D721Med (cell line): Measurements from ENCODE around the gene AFF3.

Source experiments
- DNase-seq: peaks from one replicate; pipeline ENCODE4 v3.0.0; 2011; ENCODE audit warnings: low spot score; ENCODE audit not compliant: insufficient read length
- FAIRE-seq: peaks from 2 replicates; lab custom pipeline; 2011; peaks lifted over from hg19 to GRCh38; lab: Jason Lieb, UNC
- CTCF ChIP-seq: IDR thresholded peaks from 2 replicates; pipeline ENCODE4 v1.5.1; 2012; ENCODE audit warnings: mild to moderate bottlenecking, control low read depth; ENCODE audit not compliant: insufficient read depth; ENCODE audit errors: missing control alignments

Gene AFF3

DNA sequence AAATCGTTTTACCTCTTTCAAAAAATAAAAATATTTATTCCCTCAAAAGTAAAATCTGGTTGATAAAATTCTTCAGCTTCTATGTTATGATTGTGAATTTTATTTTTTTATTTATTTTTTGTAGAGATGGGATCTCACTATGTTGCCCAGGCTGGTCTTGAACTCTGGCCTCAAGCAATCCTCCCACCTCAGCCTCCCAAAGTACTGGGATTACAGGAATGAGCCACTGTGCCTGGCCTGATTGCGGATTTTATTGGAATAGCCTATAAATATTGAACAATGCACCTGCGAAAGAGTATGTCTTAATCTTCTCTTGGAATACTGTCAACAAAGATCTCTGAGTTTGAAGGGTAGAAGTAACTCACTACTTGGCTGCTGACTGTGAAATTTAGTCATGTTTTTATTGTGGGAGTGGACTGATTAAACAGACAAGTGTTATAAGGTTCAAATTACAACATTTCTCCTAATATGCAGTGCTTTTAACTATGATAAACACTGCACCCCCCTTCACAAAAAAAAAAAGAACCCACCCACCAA, 138.0 kb downstream of the AFF3 start:
- DNase-seq: no peak
- FAIRE-seq: no peak
- TF ChIP-seq CTCF: no peak

DNA sequence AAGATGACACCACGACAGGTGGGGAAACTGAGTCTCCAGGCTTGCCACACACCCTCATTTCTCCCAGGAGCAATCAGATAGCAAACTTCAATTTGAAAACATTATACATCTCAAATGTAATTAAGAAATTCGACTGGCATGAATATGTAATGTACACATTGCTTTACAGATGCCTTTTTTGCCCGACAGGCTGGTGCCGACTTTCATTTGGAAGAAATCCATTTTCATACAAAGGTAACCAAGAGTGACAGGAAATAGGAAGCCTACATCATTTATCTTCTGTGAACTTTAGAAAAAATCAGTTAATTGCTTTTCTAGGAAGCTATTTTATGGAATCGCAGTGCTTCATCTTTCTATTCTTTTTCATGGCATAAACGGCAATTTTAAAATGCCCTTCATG, 140.3 kb downstream of the AFF3 start:
- FAIRE-seq (no peak), DNase-seq (no peak)
- TF ChIP-seq CTCF: no peak

GRCh38 chr2:100000915-100001707, 141.3 kb downstream of the AFF3 start:
- DNase-seq (no peak), FAIRE-seq (no peak)
- TF ChIP-seq CTCF: no peak

GRCh38 chr2:99998651-99999320, 143.6 kb downstream of the AFF3 start:
- TF ChIP-seq CTCF: no peak
- no peak for FAIRE-seq

DNA sequence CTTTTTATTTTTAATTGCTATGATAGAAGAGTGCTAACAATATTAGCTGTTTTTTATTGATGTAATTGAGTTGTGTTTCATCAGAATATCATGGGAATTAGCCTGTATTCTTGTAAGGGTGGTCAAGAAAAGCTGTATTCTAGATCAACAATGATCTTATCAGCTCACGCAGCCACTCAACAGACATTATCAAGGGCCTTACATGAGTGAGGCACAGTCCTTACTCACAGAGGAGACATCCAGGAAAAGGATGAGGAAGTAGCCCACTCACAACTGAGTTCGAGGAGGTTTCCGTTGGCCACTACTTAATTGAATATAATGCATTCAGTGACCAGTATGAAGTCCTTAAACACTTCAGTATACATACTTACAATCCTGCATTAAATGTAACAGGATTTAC, 152.5 kb downstream of the AFF3 start:
- FAIRE-seq: no peak
- TF ChIP-seq CTCF: no peak

More at GRCh38 chr2:99998651-99999320, 143.6 kb downstream of the AFF3 start:
- DNase-seq: no peak

DNA sequence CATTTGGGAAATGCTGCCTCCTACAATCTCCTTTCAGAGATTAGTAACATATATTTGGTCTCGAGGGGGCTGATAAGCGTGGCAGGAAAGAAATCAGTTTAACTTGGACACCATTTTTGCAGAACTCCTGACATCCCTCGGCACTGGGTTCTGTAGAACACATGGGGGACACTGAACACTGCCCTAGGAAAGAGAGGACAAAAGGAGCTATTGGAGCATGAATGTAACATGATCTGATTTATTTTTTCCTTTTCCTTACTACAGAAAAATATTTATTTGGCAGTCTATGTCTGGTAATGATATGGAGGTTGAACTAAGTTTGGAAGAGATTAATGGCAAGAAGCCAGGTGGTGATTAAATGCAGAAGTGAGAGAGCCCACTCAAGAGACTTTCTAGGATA, 153.8 kb downstream of the AFF3 start:
- DNase-seq: no peak
- no peak for TF ChIP-seq CTCF
- FAIRE-seq: no peak

More for the DNA sequence above, 152.5 kb downstream of the AFF3 start:
- DNase-seq: no peak
